Nephron (organoid): Measurements from ENCODE around the gene TMEM220.

ENCODE experiments used
- H3K27ac Mint-ChIP-seq, 3 experiments: 2 replicates each; pipeline ENCODE4 v1.8.0; 2020; ENCODE audit warnings: mixed read lengths in 3 of 3, mild to moderate bottlenecking in 2 of 3, moderate library complexity in 1 of 3
- H3K27me3 Mint-ChIP-seq: 2 replicates; pipeline ENCODE4 v1.8.0; 2021; ENCODE audit warnings: low read depth, mild to moderate bottlenecking, moderate library complexity, mixed read lengths
- H3K36me3 Mint-ChIP-seq: 2 replicates; pipeline ENCODE4 v1.8.0; 2020; ENCODE audit warnings: low read depth, mixed read lengths
- H3K4me1 Mint-ChIP-seq: 2 replicates; pipeline ENCODE4 v1.8.0; 2020; ENCODE audit warnings: mixed read lengths
- H3K4me3 Mint-ChIP-seq, 3 experiments: 2 replicates each; pipeline ENCODE4 v1.8.0; 2020; ENCODE audit warnings: mild to moderate bottlenecking in 3 of 3, mixed read lengths in 3 of 3, moderate library complexity in 2 of 3
- H3K9me3 Mint-ChIP-seq: 2 replicates; pipeline ENCODE4 v1.8.0; 2020; ENCODE audit warnings: mixed read lengths
- TF ChIP-seq, protein P1 (sequence below), 3 experiments: fragments of 200-600 bp; sonication (generic); IDR thresholded peaks; one replicate each; pipeline ENCODE4 v1.5.0; 2021; ENCODE audit warnings: antibody characterized with exemption in 3 of 3; ENCODE audit not compliant: unreplicated experiment in 3 of 3

Gene TMEM220

DNA sequence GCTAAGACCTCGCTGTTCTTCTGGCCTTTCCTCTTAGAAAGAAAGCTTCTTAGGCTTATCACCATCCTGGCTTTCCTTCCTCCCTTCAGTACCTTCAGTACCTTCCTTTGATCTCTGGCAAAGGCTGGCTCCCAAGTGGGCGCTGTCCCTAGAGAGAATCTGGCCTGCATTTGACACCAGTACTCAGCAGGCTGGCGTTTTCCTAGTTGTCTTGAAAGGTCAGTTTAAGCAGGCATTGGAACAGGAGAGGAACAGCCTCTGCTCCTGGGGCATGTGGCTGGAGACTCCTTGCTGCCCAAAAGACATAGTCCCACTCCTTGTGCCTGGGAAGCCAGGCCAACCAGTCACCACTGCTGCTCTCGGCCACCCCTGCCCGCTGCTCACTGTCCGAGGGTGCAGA lies 40.0 kb upstream of the TMEM220 start:
- Mint-ChIP-seq H3K4me1 (peaks cover 14% of the 10 kb centered on the region), H3K9me3 (peaks cover 15% of the 10 kb centered on the region), H3K27ac (no peak overlapping the region)

DNA sequence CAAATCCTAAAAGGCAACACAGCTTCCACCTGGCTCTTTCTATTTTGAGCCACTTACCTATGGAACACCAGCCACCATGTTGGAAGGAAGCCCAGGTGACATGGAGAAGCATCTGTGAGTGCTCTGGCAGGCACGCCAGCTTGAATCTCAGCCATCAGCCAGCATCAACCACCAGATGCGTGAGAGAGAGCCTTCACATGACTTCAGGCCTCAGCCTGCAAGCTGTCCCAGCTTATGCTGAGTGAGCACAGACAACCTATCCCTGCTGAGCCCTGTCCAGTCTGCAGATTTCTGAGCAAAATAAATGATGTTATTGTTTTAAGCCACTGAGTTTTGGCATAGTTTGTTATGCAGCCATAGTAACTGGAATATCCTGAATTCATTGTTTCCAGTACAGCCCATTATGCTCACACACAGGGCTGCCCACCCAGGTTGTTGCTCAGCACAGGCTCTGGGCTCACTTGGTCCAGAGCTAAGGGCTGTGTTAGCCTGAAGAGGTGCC lies 39.0 kb upstream of the TMEM220 start:
- H3K9me3 Mint-ChIP-seq = peaks cover 15% of the 10 kb centered on the region
- TF ChIP-seq, protein P1, sequence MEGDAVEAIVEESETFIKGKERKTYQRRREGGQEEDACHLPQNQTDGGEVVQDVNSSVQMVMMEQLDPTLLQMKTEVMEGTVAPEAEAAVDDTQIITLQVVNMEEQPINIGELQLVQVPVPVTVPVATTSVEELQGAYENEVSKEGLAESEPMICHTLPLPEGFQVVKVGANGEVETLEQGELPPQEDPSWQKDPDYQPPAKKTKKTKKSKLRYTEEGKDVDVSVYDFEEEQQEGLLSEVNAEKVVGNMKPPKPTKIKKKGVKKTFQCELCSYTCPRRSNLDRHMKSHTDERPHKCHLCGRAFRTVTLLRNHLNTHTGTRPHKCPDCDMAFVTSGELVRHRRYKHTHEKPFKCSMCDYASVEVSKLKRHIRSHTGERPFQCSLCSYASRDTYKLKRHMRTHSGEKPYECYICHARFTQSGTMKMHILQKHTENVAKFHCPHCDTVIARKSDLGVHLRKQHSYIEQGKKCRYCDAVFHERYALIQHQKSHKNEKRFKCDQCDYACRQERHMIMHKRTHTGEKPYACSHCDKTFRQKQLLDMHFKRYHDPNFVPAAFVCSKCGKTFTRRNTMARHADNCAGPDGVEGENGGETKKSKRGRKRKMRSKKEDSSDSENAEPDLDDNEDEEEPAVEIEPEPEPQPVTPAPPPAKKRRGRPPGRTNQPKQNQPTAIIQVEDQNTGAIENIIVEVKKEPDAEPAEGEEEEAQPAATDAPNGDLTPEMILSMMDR (IDR thresholded peaks at IDR 0.05; ENCODE audit: unreplicated experiment in 3 of 3) = no peak
- peaks cover 23% of the 10 kb centered on the region for H3K36me3 Mint-ChIP-seq

More for the DNA sequence above, 40.0 kb upstream of the TMEM220 start:
- Mint-ChIP-seq H3K27me3 (peaks cover 12% of the 10 kb centered on the region), H3K36me3 (peaks cover 23% of the 10 kb centered on the region), H3K4me3 (no peak overlapping the region)
- TF ChIP-seq, protein P1 (IDR thresholded peaks at IDR 0.05; ENCODE audit: unreplicated experiment in 3 of 3) = no peak

DNA sequence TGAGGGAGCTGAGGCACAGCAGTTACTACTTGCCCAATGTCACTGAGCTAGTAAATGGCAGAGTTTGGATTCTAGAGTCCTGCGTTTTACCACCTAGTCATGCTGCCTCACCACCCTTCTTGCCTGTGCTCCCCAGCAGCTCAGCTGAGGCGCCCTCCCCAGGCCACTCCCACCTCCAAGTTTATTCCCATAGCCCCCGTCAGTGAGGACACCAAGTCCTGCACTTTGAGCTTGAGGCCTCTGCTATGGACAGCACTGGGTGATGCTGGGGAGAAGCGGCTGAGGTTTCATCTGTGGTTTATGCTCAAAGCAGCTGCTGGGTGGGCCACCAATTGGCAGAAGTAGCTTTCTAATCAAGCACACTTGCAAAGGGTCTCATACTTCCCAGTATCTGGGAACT lies 37.4 kb upstream of the TMEM220 start:
- Mint-ChIP-seq H3K9me3 (peaks cover 8% of the 10 kb centered on the region), H3K4me3 (no peak overlapping the region), H3K27me3 (peaks cover 4% of the 10 kb centered on the region), H3K4me1 (no peaks in the 10 kb centered on the region), H3K27ac (no peak overlapping the region), H3K36me3 (peaks cover 16% of the 10 kb centered on the region)
- TF ChIP-seq, protein P1 (IDR thresholded peaks at IDR 0.05; ENCODE audit: unreplicated experiment in 3 of 3) = no peak

More for the DNA sequence above, 39.0 kb upstream of the TMEM220 start:
- H3K4me3 Mint-ChIP-seq = no peak overlapping the region
- H3K27me3 Mint-ChIP-seq = peaks cover 7% of the 10 kb centered on the region
- peaks cover 10% of the 10 kb centered on the region for H3K4me1 Mint-ChIP-seq
- no peak overlapping the region for H3K27ac Mint-ChIP-seq

DNA sequence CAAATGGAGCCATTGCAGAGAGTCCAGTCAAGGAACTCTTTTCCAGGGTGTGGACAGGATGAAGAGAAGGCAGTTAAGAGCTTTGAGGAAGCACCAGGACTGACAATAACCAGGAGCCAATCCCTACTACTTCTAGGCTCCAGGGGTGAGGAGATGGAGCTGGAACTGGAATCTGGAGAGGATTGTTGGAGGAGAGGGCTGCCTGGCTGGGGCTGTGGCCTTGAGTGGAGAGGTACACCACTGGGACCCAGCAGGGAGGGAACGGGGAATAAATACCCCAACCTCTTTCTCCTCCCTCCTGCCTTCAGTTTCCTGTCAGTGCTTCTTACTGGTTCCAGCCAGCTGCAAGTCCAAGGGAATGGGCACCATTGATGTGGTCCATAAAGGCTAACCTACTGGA lies 32.2 kb upstream of the TMEM220 start:
- H3K9me3 Mint-ChIP-seq = peaks cover 7% of the 10 kb centered on the region
- TF ChIP-seq, protein P1 (IDR thresholded peaks at IDR 0.05; ENCODE audit: unreplicated experiment in 3 of 3) = no peak
- peaks cover 2% of the 10 kb centered on the region for H3K27me3 Mint-ChIP-seq
- peaks cover 8% of the 10 kb centered on the region for H3K36me3 Mint-ChIP-seq
- no peak overlapping the region for H3K27ac Mint-ChIP-seq
- H3K4me1 Mint-ChIP-seq = peaks cover 13% of the 10 kb centered on the region
- no peak overlapping the region for H3K4me3 Mint-ChIP-seq

DNA sequence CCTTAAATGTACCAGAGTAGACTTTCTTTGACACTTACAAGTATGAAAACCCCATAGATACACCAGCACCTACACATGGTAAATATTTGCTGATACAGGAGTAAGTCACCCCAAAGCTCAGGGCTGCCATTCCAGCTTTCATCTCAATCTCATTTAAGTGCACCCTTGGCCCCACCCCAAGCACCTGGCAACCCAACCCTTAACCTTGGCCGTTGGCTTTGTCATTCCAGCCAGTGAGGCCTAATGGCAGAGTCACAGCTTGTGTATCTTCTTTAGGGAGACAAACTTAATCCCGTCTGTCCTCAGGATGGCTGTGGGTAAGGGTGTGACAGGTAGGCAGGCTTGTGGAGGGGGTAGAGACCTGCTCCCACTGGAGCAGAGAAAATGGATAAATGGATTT lies 31.5 kb upstream of the TMEM220 start:
- Mint-ChIP-seq H3K9me3 (peaks cover 3% of the 10 kb centered on the region), H3K27ac (no peak overlapping the region), H3K4me1 (peaks cover 20% of the 10 kb centered on the region), H3K4me3 (no peak overlapping the region), H3K36me3 (peaks cover 3% of the 10 kb centered on the region), H3K27me3 (peaks cover 10% of the 10 kb centered on the region)
- TF ChIP-seq, protein P1 (IDR thresholded peaks at IDR 0.05; ENCODE audit: unreplicated experiment in 3 of 3) = no peak

DNA sequence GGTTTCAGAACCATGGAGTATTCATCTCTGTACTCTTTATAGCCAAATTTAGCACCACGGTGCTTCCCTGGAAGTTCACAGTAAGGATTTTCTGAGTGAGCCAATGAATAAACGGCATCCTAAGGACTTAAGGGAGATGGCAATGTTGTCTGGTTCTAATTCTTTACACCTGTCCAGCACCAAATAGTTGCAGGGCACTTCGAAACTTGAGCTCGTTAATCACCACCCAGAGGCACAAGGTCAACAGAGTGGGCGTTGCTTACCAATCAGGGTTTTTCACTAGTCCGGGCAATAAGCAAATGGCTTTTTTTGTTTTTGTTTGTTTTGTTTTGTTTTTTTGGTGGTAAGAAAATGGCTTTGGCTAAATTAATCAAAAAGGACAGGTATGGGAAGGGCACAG lies 28.2 kb upstream of the TMEM220 start:
- Mint-ChIP-seq H3K27ac (no peak overlapping the region), H3K4me3 (no peak overlapping the region), H3K36me3 (no peaks in the 10 kb centered on the region), H3K4me1 (peaks cover 28% of the 10 kb centered on the region), H3K27me3 (peaks cover 31% of the 10 kb centered on the region), H3K9me3 (no peaks in the 10 kb centered on the region)
- TF ChIP-seq, protein P1 (IDR thresholded peaks at IDR 0.05; ENCODE audit: unreplicated experiment in 3 of 3) = no peak
